Germinal center (tissue), 1 donor: ENCODE results near the gene ADCY10.

Experiments used
- DNase-seq: peaks from one replicate; pipeline ENCODE4 v3.0.0; 2012; ENCODE audit warnings: mixed read lengths, low spot score

Gene ADCY10

DNA sequence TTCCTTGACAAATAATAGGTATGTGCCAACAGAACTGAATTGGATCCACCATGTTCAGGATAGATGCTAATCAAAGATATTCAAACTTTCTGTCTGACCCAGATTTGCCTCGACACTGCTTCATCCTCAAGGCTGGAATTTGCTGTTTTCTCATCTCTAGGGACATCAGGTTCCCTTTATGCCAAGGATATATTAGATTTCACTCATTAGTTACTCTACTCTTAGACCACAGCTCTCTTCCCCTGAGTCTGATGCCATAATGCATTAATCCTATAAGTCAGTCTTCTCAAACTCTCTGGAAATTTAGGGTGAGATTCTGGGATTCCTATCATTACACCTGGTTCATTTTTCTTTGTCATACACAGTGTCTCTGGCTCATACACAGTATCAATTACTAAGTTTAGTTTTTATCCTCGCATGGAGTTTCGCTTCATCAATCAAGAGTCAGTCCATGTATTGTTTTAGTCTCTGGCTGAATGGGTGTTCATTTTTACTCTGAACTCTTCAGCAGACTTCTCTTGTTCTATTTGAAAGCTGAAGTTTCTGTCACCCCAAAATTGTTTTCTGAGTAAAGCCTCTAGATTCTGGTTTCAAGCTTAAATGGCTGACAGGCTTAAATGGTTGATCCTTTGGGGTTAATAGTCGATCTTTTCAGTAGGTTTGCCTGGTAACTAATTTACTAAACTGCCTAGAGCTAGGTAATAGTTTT is 13.3 kb upstream of the ADCY10 start:
- no peak for DNase-seq

DNA sequence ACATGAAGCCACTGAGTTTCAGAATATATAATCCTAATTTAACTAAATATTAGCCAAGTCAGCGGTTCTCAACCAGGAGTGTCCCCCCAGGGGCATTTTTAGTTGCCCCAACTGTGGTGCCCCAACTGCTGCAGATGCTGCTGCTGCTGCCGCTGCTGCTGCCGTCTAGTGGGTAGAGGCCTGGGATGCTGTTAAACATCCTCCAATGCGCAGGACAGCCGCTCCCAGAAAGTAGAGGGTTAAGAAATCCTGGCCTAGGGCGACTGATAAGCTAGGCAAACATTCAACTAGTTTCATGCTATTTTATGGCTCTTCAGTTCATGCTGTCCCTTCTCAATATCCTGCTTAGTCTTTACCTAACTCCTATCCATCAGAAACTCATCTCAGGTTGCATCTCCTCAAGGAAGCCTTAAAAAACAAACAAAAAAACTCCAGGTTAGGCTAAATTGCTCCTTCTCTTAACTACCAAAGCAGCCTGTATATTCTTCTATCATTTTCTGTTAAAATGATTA is 12.6 kb upstream of the ADCY10 start:
- DNase-seq, result no peak

DNA sequence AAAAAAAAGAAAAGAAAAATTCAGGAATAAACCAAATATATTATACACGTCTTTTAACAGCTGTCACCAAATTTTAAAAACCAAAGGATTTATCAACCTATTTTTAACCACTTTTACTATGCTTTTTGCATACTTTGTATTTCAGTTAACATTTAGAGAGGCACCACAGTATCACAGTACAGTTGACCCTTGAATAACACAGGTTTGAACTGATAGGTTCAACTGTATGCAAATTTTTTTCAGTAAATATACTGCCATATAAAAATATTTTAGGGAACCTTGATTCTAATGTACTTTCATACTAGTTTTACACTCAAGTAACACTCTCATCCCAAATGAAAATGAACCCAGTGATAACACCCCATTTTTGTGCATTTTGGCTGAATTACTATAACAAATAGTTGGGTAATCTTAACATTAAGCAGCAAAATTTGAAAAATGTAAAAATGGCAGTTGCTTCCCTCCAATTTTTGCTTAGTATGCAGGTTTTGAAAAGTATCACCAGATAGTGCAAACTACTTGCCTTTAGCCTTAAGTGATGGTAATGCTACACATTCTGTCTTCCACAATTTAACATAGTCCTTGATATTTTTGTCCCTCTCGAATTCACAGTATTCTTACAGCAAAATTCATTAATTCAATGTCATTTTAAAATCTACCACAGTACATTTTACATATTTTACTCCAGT is 10.8 kb upstream of the ADCY10 start:
- DNase-seq, result no peak

DNA sequence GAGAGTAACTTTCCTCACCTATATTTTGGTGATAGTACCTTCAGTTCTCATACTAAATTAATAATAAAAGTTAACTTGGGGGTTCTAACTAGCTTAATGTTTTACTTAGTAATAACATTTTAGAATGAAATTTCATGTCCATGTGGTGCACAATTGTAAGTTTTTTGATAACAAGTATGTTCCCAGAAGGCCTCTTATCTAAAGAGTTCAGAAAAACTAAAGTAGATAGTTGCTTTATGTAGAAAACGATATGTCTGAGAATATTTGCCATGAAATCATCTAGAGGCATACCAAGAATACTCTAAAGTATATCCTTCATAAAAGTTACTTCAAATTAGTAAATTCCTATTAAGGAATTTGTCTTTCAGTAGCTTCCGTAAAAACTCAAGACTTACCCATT is 10.2 kb upstream of the ADCY10 start:
- DNase-seq, result no peak

DNA sequence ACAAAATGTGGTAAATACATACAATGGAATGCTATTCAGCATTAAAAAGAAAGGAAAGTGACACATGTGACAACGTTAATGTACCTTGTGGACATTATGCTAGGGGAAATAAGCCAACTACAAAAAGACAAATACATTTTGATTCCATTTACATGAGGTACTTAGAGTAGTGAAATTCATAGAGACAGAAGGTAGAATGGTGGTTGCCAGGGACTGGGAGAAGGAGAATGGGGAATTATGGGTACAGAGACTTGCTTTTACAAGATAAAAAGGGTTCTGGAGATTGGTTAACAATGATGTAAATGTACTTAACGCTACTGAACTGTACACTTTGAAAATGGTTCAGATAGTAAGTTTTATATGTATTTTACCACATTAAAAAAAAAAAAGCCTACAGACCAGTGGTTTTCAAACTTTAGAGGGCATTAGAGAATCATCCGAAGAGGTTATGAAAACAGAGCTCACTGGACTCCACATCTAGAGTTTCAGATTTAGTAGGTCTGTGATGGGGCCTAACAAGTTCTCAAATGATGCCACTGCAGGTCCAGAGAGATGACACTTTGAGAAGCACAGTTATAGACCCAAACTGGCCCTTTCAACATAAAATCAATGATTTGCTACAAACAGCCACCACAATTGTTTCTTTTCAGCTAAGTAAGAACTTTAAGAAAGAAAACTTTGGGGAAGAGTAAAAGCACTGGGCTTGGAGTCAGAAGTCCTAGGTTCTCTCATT is 9.6 kb upstream of the ADCY10 start:
- DNase-seq, result no peak

DNA sequence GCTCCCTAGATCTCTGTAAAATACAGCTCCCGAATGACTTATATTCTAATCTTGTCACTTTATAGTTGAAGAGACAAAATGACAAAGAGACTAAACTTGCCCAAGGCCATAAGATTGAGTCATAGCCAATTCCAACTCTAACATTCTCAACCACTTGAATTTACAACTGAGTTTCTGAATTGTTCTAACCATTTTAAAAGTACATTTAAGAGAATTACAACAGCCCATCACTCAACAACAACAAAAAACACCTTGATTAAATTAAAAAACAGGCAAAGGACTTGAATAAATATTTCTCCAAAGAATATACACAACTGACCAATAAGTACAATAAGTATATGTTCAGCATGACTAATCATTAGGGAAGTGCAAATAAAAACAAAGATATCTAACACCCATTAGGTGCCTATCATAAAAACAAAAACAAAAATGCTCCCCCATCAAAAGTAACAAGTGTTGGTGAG is 8.7 kb upstream of the ADCY10 start:
- DNase-seq, result no peak

DNA sequence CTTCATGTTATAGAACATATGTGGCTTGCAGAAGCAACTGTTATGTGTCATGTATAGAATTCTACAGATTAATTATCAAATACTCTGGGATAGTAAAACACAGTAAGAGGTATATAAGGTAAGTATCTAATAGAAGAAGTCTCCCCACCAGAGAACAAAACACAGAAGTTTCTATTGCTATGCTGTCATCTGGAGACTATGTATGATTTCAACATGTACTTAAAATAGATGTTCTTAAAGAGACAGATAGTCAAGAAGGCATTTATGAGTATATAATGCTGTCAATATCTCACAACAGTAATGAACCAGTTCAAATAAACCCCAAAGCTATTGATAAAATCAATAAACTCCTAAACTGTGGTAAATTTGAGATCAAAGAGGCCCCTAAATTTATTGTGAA is 8.1 kb upstream of the ADCY10 start:
- DNase-seq, result no peak

DNA sequence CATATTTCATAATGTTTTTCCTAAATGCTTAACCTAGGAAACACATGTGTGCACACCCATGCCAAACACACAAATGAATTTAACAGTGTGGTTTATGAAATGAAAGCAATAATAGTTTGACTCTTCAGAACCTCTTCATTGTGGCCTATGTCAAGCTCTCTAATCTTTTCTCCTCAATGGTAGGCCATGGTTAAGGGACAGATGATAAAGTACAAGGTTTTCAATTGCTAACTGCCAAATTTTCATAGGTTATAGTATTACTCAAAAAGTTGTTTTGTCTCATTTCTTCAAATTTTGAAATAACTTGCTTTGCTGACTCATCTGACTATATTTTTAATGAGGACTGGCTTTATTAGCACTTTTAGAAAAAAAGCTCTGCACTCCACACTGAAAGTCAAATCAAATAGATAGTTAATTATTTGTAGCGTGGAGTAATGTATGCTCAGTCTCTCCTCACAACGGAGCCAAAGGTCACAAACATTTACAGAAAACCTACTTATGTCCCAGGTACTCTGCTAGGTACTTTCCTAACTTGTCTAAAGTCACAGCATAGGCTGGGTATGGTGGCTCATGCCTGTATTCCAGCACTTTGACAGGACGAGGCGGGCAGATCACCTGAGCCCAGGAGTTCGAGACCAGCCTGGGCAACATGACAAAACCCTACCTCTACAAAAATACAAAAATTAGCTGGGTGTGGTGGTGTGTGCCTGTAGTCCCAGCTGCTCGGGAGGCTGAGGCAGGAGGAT is 3.0 kb upstream of the ADCY10 start:
- no peak for DNase-seq

DNA sequence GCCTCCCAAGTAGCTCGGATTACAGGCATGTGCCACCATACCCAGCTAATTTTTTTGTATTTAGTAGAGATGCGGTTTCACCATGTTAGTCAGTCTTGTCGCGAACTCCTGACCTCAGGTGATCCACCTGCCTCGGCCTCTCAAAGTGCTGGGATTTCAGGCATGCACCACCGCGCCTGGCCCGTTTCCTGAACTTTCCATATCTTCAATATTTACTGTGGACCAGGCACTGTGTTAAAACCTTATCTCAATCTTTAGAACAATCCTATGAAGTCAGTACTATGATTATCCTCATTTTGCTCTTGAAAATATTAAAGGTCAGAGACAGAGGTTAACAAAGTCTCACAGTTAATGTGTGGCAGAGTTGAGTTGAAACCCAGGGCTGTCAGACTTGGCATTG is 1.6 kb upstream of the ADCY10 start:
- DNase-seq, result no peak

DNA sequence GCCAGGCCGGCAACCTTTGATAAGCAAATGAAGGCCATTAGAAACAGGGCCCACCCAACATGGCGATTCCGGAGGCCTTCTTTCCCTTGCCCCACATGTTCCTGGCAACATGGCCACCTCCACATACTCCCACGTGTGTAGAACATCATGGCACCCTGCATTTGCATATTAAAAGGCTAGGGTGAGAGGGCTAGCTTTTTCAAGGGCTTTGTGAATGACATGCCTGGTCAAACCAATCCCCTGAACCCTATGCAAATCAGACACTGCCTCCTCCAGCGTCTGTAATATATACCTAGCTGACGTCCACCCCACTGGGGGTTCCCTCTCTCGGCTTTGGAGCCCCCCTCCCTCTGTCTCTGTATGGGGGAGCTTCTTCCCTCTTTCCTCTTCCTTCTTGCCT is 1.6 kb downstream of the ADCY10 start:
- DNase-seq, result no peak

DNA sequence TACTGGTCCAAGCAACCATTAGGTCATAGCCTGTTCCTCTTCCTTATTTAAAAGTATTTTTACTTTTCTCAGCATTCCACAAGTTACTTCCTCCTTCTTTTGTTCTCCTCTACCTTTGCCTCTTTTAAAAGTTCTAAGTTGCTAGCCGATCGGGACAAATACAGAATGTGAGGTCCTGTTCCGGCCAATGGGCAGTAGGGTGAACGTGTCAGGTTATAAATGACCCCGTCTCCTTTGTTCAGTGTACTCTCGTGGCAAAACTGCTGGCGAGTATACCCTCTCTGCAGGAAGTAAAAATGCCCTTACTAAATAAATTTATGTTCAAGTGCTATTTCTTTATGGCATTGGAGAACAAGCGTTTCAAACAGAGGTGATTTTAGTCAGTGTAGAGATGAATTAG is 2.5 kb downstream of the ADCY10 start:
- no peak for DNase-seq

DNA sequence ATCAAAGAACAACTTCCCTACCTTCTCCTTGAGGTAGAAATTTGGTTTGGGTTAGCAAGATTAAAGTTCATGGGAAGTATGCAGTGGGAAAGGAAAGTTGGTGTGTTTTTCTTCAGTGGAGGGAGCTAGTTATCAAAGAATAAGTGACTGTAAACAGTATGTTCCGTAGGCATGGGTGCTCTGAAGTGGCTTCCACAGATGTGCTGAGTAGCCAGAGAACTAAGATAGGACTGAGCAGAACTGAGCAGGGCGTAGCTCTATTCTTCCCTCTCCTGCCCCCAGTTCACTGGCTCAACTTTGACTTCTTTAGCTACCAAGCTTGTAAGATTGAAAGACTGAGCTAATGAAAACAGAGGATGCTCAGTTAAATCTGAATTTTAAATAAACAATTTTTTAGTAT is 3.4 kb downstream of the ADCY10 start:
- DNase-seq, result no peak

DNA sequence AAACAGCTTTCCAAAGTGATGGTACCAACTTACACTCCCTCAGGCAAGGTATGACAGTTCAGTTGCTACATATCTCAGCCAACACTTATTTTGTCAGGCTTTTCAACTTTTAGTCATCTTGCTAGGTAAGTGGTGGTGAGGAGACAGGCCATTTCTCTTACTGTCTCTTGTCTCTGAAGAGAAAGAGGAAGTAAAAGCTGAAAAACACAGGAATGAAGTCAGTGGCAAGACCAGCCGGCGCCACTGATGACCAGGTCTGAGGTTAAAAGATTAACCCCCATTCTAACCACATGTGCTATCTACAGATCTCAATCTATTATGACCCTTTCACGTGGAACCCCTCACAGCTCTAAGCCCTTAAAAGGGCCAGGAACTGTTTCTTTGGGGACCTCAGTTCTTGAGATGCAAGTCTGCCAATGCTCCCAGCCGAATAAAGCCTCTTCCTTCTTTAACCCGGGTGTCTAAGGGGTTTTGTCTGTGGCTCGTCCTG is 4.2 kb downstream of the ADCY10 start:
- DNase-seq, result no peak

DNA sequence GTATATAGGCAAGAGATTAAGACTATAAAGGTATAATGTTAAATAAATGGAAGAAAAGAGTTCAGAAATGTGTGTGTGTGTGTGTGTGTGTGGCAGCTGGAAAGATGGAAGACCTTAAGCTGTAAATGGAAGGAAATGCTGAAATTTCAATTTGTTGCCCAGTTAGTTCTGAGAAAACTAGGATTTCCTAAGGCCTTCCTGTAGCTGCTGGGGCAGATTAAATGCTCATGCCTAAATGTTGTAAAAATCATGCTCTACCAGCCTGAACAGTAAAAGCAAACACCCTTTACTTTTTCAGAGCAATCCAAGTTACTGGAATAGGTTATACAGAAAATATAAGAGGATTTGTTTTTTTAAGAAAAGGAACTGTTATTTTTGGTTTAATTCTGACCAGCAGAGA is 8.3 kb downstream of the ADCY10 start:
- no peak for DNase-seq

DNA sequence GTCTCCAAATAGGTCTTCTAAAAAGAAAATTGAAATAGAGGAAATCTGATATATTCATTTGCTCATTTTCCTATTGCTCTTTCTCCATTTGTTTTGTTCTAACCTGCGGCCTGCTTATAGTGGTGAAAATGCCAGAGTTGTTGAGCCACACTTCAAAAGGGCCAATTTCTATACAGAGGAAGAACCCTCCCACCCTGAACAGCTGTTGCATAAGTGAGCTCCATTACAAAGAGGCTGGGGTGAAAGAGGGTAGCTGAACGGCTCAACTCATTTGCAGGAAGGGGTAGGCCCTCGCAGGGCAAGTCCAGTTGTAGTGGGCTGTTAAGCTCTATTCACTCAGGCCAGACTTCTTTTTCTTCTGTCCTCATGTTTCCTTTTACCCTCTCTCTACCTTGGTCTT is 8.8 kb downstream of the ADCY10 start:
- DNase-seq, result no peak

DNA sequence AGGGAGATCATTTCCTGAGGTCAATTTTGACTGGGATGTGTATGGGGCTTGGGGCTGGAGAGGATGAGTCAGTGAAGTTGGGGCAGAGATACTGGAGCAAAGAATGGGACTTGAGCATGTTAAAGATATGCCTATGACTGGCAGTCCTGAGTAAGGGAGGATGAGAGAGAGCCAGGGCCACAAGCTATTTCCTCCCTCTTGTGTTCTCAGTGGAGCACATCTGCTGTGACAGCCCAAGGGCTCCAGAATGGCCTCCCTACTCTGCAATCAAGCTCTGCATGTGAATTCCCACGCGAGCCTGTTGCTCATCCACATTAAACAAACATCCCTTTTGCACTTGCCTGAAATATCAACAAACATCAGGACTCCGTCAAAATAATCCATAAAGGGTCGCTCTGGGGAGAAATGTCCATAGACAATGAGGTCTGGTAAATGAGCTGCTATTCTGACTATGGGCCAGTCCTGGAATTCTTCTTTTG is 9.2 kb downstream of the ADCY10 start:
- no peak for DNase-seq

DNA sequence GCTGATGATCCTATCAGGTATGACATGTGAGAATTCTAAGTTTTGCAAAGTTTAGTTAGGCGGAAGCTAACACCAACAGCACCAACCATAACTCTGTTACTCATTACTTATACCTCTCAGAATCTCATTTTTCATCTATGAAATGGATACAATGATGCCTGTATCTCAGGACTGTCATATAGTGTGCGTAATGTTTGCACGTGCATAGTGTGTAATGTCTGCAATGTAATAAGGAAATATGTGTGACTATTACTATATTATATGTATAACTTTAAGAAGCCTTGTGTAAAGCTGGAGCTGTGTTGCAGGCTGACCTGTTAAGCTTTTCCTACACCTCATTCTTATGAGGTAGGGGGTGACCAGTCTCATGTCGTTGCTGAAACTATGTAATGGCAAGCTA is 13.0 kb downstream of the ADCY10 start:
- DNase-seq, result no peak

DNA sequence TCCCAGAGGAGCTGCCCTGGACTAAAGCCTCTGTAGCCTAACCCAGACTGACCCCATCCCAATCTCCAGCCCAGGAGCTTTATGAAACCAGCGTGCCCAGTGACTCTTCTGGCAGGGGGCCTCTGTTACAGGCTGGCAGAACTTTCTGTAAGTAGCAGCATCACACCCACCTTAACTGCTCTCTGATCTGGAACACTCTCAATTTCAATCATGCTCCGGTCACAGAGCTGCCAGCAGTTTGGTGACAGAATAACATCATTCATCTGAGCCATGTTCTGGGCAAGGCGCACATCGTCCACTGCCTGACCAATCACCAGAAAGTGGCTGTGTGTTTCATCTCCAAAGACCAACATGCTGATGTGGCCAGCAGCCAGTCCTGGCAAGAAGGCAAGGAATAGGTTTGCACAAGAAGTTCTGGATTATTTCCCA is 14.7 kb downstream of the ADCY10 start:
- no peak for DNase-seq

DNA sequence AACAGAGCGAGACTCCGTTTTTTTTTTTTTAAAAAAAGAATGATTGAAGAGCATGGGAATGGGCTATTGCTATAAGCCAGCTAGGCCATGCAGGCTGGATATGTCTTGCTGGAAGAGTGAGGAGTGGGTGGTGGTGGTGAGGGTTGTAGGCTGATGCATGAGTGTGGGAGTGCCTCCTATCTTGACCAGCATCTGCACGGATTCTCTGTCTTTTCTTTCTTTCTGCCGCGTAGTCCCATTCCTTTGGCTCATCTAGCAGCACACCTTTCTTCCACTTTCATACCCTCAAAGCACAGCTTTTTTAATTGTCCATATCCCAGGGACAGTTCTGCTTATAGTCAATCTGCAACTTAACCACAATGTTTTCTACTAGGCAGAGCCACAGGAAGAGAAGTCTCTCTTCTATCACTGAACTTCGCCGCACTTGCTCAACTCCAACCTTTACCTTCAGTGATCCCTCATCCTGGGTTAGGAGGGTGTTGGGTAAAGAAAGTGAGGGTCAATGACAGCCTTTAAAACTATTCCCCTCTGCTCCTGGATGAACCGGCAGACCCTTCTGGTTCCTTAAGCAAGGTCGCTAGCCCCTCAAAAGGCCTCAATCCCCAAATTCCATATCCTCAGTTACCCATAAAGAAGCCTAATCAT is 15.2 kb downstream of the ADCY10 start:
- no peak for DNase-seq

DNA sequence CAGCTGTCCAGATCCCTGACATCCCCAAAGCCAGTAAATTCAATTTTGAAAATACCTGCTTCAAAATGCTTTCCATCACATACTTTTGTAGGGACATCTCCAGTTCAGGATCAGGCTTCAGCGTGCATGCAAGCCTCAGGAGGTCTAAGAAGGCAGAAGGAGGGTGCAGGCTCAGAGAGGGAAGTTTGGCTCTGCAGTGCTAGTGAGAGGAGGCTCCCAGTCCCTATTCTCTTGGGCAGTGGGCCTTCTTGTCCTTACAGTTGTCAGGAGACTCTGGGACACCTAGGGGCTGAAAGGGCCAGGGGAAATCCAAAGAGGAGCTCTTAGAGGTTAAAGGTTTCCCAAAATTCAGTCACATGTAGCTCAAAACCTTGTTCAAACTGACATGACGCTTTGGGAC is 20.1 kb downstream of the ADCY10 start:
- DNase-seq, result no peak

DNA sequence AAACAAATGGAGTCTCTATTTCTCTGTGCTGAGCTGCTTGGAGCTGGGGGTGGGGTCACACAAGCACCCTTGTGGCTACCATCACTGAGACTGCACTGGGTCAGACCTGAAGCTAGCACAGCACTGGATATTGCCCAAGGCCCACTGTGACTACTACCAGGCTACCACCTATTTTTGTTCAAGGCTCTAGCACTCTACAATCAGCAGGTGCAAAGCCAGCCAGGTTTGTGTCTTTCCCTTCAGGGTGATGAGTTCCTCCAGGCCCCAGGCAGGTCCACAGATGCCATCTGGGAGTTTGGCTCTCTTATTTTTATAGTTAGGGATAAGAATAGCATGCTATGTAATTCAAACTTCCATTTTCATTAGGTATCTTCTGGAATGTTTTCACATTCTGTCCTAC is 23.5 kb downstream of the ADCY10 start:
- no peak for DNase-seq
